K562 (cell line): Measurements from ENCODE around the gene TPCN1. TPM values are rescaled to one million over a fixed set of nuclear protein-coding genes. Genes with fewer than 3 reads are reported as not detected.

ENCODE experiments used
- ASH1L ChIP-seq: fragments of 450-650 bp; IDR thresholded peaks from 2 replicates; pipeline ENCODE4 v1.6.1; 2018; ENCODE audit warnings: borderline replicate concordance, mild to moderate bottlenecking, low read depth; ENCODE audit not compliant: partially characterized antibody
- BDP1 ChIP-seq: IDR thresholded peaks from 3 replicates; pipeline ENCODE4 v1.6.1; 2011; ENCODE audit not compliant: insufficient read length, insufficient read depth
- BHLHE40 ChIP-seq: IDR thresholded peaks from 2 replicates; pipeline ENCODE4 v1.6.1; 2011; ENCODE audit warnings: low read length, improper control_type of control experiment
- CHD1 ChIP-seq: fragments of 200-600 bp; sonication (generic); IDR thresholded peaks from one replicate; pipeline ENCODE4 v1.6.1; 2012; ENCODE audit warnings: mild to moderate bottlenecking, moderate library complexity, low read length, inconsistent platforms
- E2F4 ChIP-seq: sonication (generic); formaldehyde crosslinking; IDR thresholded peaks from 2 replicates; pipeline ENCODE4 v1.8.0; 2022; ENCODE audit warnings: mild to moderate bottlenecking, low read depth, missing genetic modification reagents
- FOS ChIP-seq: IDR thresholded peaks from 3 replicates; pipeline ENCODE4 v1.6.1; 2011; ENCODE audit not compliant: insufficient read length; ENCODE audit errors: extremely low read depth
- IRF9 ChIP-seq: fragments of 450-650 bp; IDR thresholded peaks from 2 replicates; pipeline ENCODE4 v1.6.1; 2016; ENCODE audit warnings: missing biosample characterization, missing genetic modification characterization
- THRAP3 ChIP-seq: fragments of 450-650 bp; IDR thresholded peaks from 2 replicates; pipeline ENCODE4 v1.6.1; 2016; ENCODE audit warnings: mild to moderate bottlenecking, inconsistent platforms, borderline replicate concordance
- WHSC1 ChIP-seq: IDR thresholded peaks from one replicate; pipeline ENCODE4 v1.6.1; 2012; ENCODE audit warnings: low read length, control low read depth, inconsistent platforms
- ZC3H4 ChIP-seq: sonication (generic); formaldehyde crosslinking; IDR thresholded peaks from 2 replicates; pipeline ENCODE4 v1.9.0; 2021; ENCODE audit warnings: missing genetic modification reagents, borderline replicate concordance
- ZFX ChIP-seq: sonication (generic); formaldehyde crosslinking; IDR thresholded peaks from 2 replicates; pipeline ENCODE4 v1.8.0; 2022; ENCODE audit warnings: mild to moderate bottlenecking, missing genetic modification reagents, moderate library complexity
- ZNF24 ChIP-seq: fragments of 450-650 bp; IDR thresholded peaks from 2 replicates; pipeline ENCODE4 v1.6.1; 2016
- ZNF444 ChIP-seq: fragments of 250-450 bp; sonication (Bioruptor Pico); IDR thresholded peaks from 2 replicates; pipeline ENCODE4 v1.4.0; 2020; ENCODE audit warnings: mild to moderate bottlenecking, moderate library complexity
- polyA plus RNA-seq, 8 experiments: library from polyadenylated mRNA; depleted of rRNA in 4 of 8; stranded (reverse) in 5 of 8; unstranded in 3 of 8; fragments of >200 nt; fragmentation: Nextera tagmentation in 2 of 8; fragmentation: Illumina TruSeq in 1 of 8; extraction: Ambion mirVana in 2 of 8; extraction: Trizol in 1 of 8; gene quantifications; 2 replicates each; pipeline versions ENCODE4 v1.2.1 to v1.2.3, GENCODE V29; 2011 to 2014; ENCODE audit warnings: inconsistent platforms in 1 of 8, missing spikeins in 1 of 8
- total RNA-seq, 7 experiments: library from RNA; depleted of rRNA in 6 of 7; stranded (reverse); fragments of >200 nt in 6 of 7; fragmentation: Illumina TruSeq in 2 of 7; extraction: Trizol in 2 of 7; gene quantifications; 2 replicates each; pipeline versions ENCODE4 v1.2.1 to v1.2.3, GENCODE V29; 2011 to 2021; ENCODE audit warnings: low replicate concordance in 1 of 7
- TF ChIP-seq, protein P1 (sequence below), 2 experiments: fragments of 450-650 bp in 1 of 2; sonication (generic) in 1 of 2; formaldehyde crosslinking in 1 of 2; IDR thresholded peaks; 2 replicates each; pipeline versions ENCODE4 v1.7.1 to v1.9.0; 2016 to 2022; ENCODE audit warnings: inconsistent platforms in 1 of 2, mild to moderate bottlenecking in 1 of 2, missing genetic modification reagents in 1 of 2
- TF ChIP-seq, protein P2 (sequence below): fragments of 250-450 bp; sonication (Bioruptor Pico); IDR thresholded peaks from 2 replicates; pipeline ENCODE4 v1.5.0; 2021
- TF ChIP-seq, protein P3 (sequence below): sonication (generic); formaldehyde crosslinking; IDR thresholded peaks from 2 replicates; pipeline ENCODE4 v1.9.0; 2022; ENCODE audit warnings: mild to moderate bottlenecking, missing genetic modification reagents

Gene TPCN1
- total and polyA plus RNA-seq, 9 of the 15 experiments (the other 6 are each of a cell fraction or from before 2014, with no cell fraction given) = 0.80 to 23.8 (median 7.4) TPM

- TF ChIP-seq, protein P1, sequence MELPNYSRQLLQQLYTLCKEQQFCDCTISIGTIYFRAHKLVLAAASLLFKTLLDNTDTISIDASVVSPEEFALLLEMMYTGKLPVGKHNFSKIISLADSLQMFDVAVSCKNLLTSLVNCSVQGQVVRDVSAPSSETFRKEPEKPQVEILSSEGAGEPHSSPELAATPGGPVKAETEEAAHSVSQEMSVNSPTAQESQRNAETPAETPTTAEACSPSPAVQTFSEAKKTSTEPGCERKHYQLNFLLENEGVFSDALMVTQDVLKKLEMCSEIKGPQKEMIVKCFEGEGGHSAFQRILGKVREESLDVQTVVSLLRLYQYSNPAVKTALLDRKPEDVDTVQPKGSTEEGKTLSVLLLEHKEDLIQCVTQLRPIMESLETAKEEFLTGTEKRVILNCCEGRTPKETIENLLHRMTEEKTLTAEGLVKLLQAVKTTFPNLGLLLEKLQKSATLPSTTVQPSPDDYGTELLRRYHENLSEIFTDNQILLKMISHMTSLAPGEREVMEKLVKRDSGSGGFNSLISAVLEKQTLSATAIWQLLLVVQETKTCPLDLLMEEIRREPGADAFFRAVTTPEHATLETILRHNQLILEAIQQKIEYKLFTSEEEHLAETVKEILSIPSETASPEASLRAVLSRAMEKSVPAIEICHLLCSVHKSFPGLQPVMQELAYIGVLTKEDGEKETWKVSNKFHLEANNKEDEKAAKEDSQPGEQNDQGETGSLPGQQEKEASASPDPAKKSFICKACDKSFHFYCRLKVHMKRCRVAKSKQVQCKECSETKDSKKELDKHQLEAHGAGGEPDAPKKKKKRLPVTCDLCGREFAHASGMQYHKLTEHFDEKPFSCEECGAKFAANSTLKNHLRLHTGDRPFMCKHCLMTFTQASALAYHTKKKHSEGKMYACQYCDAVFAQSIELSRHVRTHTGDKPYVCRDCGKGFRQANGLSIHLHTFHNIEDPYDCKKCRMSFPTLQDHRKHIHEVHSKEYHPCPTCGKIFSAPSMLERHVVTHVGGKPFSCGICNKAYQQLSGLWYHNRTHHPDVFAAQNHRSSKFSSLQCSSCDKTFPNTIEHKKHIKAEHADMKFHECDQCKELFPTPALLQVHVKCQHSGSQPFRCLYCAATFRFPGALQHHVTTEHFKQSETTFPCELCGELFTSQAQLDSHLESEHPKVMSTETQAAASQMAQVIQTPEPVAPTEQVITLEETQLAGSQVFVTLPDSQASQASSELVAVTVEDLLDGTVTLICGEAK (IDR thresholded peaks at IDR 0.05) = no peak; the same call in 1 of the 2 replicates
- TF ChIP-seq, protein P1 (CRISPR knock-in tag; IDR thresholded peaks at IDR 0.05) = no peak
- TF ChIP-seq BHLHE40 = peak; percentile 41; the same call in 1 of the 2 replicates
- TF ChIP-seq, protein P2, sequence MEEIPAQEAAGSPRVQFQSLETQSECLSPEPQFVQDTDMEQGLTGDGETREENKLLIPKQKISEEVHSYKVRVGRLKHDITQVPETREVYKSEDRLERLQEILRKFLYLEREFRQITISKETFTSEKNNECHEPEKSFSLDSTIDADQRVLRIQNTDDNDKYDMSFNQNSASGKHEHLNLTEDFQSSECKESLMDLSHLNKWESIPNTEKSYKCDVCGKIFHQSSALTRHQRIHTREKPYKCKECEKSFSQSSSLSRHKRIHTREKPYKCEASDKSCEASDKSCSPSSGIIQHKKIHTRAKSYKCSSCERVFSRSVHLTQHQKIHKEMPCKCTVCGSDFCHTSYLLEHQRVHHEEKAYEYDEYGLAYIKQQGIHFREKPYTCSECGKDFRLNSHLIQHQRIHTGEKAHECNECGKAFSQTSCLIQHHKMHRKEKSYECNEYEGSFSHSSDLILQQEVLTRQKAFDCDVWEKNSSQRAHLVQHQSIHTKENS = no peak
- TF ChIP-seq ZC3H4 (CRISPR knock-in tag) = no peak
- TF ChIP-seq BDP1 = no peak
- TF ChIP-seq E2F4 (CRISPR knock-in tag) = no peak
- no peak for TF ChIP-seq ZNF24
- TF ChIP-seq FOS = peak; percentile 79
- no peak for TF ChIP-seq ZFX (CRISPR knock-in tag)
- TF ChIP-seq, protein P3, sequence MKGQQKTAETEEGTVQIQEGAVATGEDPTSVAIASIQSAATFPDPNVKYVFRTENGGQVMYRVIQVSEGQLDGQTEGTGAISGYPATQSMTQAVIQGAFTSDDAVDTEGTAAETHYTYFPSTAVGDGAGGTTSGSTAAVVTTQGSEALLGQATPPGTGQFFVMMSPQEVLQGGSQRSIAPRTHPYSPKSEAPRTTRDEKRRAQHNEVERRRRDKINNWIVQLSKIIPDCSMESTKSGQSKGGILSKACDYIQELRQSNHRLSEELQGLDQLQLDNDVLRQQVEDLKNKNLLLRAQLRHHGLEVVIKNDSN (CRISPR knock-in tag) = peak; percentile 75
- no peak for TF ChIP-seq IRF9 (tag)
- TF ChIP-seq ASH1L = peak; percentile 79
- TF ChIP-seq THRAP3 = no peak
- TF ChIP-seq WHSC1 = no peak
- TF ChIP-seq ZNF444 (CRISPR knock-in tag) = no peak; the same call in 1 of the 2 replicates
- TF ChIP-seq CHD1 = no peak
Observed at GRCh38 chr12:113184900-113185179, 36.4 kb upstream of the TPCN1 start (continued).
